ENCODE data around the gene ALK.

ALK gene

DNA sequence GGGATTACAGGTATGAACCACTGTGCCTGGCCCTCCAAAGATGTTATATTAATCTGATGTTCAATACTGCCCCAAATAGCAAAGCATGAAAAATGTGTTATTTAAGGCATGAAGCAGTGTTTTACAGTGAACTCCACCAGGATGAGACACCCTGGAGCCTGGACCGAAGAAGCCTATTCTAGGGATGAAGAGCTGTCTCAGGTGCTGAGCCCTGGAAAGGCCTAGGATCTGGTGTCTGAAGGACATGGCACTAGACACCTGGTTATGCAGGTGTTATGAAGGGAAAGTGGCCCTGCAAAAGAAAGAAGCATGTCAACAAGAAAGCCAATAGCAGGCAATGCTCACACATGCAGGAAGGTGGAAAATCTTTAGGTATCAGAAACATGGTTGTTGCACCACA is 431.8 kb downstream of the ALK start:
- TF ChIP-seq, protein P1, sequence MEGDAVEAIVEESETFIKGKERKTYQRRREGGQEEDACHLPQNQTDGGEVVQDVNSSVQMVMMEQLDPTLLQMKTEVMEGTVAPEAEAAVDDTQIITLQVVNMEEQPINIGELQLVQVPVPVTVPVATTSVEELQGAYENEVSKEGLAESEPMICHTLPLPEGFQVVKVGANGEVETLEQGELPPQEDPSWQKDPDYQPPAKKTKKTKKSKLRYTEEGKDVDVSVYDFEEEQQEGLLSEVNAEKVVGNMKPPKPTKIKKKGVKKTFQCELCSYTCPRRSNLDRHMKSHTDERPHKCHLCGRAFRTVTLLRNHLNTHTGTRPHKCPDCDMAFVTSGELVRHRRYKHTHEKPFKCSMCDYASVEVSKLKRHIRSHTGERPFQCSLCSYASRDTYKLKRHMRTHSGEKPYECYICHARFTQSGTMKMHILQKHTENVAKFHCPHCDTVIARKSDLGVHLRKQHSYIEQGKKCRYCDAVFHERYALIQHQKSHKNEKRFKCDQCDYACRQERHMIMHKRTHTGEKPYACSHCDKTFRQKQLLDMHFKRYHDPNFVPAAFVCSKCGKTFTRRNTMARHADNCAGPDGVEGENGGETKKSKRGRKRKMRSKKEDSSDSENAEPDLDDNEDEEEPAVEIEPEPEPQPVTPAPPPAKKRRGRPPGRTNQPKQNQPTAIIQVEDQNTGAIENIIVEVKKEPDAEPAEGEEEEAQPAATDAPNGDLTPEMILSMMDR (IDR thresholded peaks at IDR 0.05; ENCODE audit: control extremely low read depth, extremely low read depth, low read depth, missing control alignments): no peak
- DNase-seq (ENCODE audit: extremely low spot score): no peak
- CTCF ChIA-PET: no interaction called here
- POLR2A ChIA-PET: no interaction called here

DNA sequence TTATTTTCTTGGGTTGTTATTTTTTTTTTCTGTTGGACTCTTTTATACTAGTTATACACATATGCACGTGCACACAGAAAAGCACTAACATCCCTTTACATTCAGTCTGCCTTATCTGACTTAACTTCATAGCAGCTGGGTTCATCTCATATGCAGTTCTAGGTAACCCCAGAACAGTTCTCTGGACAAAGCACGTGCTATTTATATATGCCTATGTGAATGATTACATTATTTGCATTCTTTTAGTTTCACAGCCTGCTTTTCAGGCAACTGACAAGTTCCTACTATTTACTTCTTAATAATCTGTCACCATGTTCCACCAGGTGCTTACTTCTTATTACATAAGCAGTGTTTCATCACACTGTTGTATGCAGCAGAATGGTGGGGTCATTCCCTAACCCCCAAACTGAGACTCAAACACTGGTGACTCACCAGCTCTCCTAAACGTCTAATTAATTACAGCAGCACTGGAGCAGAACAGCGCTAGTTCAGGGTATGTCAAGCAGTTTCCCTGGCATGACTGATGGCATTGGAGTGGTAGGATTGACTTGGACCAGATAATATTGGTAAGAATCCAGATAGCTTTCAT is 433.3 kb downstream of the ALK start:
- ChIA-PET POLR2A (no interaction called here), CTCF (interaction anchor here (1.1 to 1.6 kb wide), 3 partner anchors 8 to 14 kb away, joined by 3 to 5 read pairs (median 4); no protein-coding TSS in a partner anchor)
- DNase-seq (ENCODE audit: extremely low spot score): no peak
- TF ChIP-seq, protein P1 (IDR thresholded peaks at IDR 0.05; ENCODE audit: control extremely low read depth, extremely low read depth, low read depth, missing control alignments): no peak

DNA sequence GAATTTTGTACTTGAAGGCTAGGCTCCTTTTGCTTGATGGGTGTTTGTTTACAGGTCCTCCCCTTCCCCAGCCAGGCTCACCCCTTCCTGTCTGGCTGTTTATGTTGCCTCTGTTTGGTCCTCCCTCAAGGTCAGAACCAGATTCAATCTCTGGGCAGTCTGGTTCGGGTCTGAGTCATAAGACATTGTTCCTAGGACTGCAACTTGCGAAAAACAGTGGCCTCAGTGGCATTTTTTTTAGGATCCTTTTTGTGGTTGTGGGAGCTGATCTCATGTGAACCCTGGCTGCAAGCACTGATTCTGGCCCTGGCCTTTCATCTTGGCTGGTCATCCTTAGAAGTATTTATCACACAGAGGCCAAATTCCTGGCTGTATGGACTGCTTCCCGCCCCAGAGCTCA is 435.8 kb downstream of the ALK start:
- TF ChIP-seq, protein P1 (IDR thresholded peaks at IDR 0.05; ENCODE audit: control extremely low read depth, extremely low read depth, low read depth, missing control alignments): no peak
- DNase-seq (ENCODE audit: extremely low spot score): no peak
- CTCF ChIA-PET: interaction anchor here (1.2 kb wide), 1 partner anchor 149 kb away, joined by 3 read pairs; no protein-coding TSS in a partner anchor
- POLR2A ChIA-PET: no interaction called here

DNA sequence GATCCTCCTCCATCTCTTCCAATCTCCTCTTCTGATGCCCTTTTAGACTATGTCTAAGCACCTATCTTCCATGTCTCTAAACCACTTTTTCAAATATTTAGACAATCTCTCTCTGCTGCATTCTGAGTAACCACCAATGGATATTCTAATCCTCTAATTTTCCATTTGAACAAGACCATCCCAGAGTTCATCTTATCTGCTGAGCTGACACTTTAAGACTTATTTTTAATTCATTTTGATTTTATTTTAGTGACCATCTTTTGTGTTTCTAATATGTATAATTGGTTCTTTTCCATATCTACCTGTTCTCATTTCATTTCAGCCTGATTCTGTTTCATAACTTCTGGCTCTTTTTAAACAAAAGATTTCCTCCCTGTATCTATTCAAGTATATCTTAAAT is 436.3 kb downstream of the ALK start:
- POLR2A ChIA-PET: no interaction called here
- TF ChIP-seq, protein P1 (IDR thresholded peaks at IDR 0.05; ENCODE audit: control extremely low read depth, extremely low read depth, low read depth, missing control alignments): no peak

DNA sequence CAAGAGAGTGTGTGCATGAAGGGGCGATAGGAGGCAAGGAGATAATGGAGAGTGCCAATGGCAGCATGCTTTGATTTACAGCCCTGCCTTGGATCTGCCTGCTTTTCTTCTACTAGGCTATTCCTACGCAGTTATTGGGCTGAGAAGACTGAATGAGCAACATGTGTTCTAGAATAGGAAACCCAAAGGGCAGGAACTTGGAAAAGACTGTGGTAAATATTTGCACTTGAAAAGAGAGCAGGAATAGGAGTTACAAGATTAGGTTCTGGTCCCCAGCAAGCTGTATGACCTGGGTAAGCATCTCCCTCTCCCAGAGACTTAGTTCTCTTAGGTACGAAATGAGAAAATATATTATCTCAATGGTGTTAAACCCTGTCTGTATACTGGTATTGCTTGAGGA is 438.5 kb downstream of the ALK start:
- POLR2A ChIA-PET: no interaction called here
- CTCF ChIA-PET: no interaction called here
- TF ChIP-seq, protein P1 (IDR thresholded peaks at IDR 0.05; ENCODE audit: control extremely low read depth, extremely low read depth, low read depth, missing control alignments): no peak

More for the DNA sequence above, 436.3 kb downstream of the ALK start:
- CTCF ChIA-PET: no interaction called here
- DNase-seq (ENCODE audit: extremely low spot score): no peak

DNA sequence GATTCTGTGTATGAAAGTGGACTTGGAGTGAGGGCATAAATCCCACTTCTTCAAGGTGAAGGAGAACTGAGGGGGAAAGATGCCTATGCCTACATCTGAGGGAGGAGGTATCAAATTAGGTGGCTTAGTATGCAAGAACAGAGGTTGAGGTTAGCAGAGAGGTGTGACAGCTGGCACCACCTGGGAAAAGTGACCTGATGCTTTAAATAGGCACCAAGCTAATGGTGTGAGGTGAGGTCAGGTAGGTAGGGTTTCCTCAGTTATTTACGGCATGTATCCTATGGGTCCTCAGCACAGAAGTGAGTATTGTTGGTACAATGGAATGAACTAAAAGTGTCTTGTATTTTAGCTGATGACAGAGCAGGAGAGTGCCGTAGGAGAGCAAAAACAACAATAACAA is 439.0 kb downstream of the ALK start:
- CTCF ChIA-PET: no interaction called here
- TF ChIP-seq, protein P1 (IDR thresholded peaks at IDR 0.05; ENCODE audit: control extremely low read depth, extremely low read depth, low read depth, missing control alignments): no peak
- DNase-seq (ENCODE audit: extremely low spot score): no peak
- POLR2A ChIA-PET: no interaction called here

More for the DNA sequence above, 438.5 kb downstream of the ALK start:
- DNase-seq (ENCODE audit: extremely low spot score): no peak

Measured in GM10248 (cell line).